Upper lobe of left lung (tissue), 4 donors: Measurements from ENCODE around the gene TTC28.

Experiments
- CTCF ChIP-seq, 6 experiments: fragments of 450-650 bp in 4 of 6; fragments of 200-600 bp in 2 of 6; sonication (generic) in 2 of 6; IDR thresholded peaks; one replicate each; pipeline ENCODE4 v1.5.1; 2016 to 2019; ENCODE audit warnings: antibody characterized with exemption in 6 of 6
- EP300 ChIP-seq, 4 donors: sonication (generic); formaldehyde crosslinking; IDR thresholded peaks; one replicate each; pipeline ENCODE4 v1.5.1; 2017; ENCODE audit warnings: antibody characterized with exemption in 4 of 4, control low read depth in 2 of 4
- POLR2A ChIP-seq, 4 donors: fragments of 450-650 bp; IDR thresholded peaks; one replicate each; pipeline ENCODE4 v1.5.1; 2016 to 2017; ENCODE audit warnings: antibody characterized with exemption in 4 of 4, mild to moderate bottlenecking in 2 of 4
- POLR2AphosphoS5 ChIP-seq, 2 donors: sonication (generic); formaldehyde crosslinking; IDR thresholded peaks; one replicate each; pipeline ENCODE4 v1.5.1; 2017; ENCODE audit warnings: antibody characterized with exemption in 2 of 2

GRCh38 chr22:27983361-27983791, 696.3 kb downstream of the TTC28 start:
- TF ChIP-seq CTCF (IDR thresholded peaks at IDR 0.05): no peak
- TF ChIP-seq POLR2A (IDR thresholded peaks at IDR 0.05): no peak
- no peak for TF ChIP-seq POLR2AphosphoS5 (IDR thresholded peaks at IDR 0.05)
- TF ChIP-seq EP300 (IDR thresholded peaks at IDR 0.05): no peak
